GM23338 (cell line): Measurements from ENCODE around the gene NYAP2. TPM values are rescaled to one million over a fixed set of nuclear protein-coding genes. Genes with fewer than 3 reads are reported as not detected.

Experiments
- ATAC-seq: fragments of 200-7000 bp; cut with Tn5 transposase; 3 replicates; pipeline ENCODE4 v1.9.1; 2020
- DNase-seq: peaks from one replicate; pipeline ENCODE4 v3.0.0-alpha.2; 2015; ENCODE audit warnings: low spot score
- H2AFZ ChIP-seq: fragments of 200-600 bp; sonication (generic); 2 replicates; pipeline ENCODE4 v1.8.0; 2016; ENCODE audit warnings: antibody characterized with exemption, mild to moderate bottlenecking, moderate library complexity
- H3F3A ChIP-seq: fragments of 200-600 bp; sonication (generic); replicated peaks from 2 replicates; pipeline ENCODE4 v1.8.0; 2017; ENCODE audit warnings: antibody characterized with exemption, mixed run types, low read depth
- H3K27ac ChIP-seq: fragments of 200-600 bp; sonication (generic); 2 replicates; pipeline ENCODE4 v1.6.1; 2016; ENCODE audit warnings: low read depth
- H3K27me3 ChIP-seq: fragments of 200-600 bp; sonication (generic); 2 replicates; pipeline ENCODE4 v1.8.0; 2016; ENCODE audit warnings: mild to moderate bottlenecking, mixed run types, moderate library complexity; ENCODE audit not compliant: insufficient read depth
- H3K36me3 ChIP-seq: fragments of 200-600 bp; sonication (generic); 2 replicates; pipeline ENCODE4 v1.8.0; 2016; ENCODE audit warnings: mild to moderate bottlenecking; ENCODE audit not compliant: insufficient read depth
- H3K4me1 ChIP-seq: fragments of 200-600 bp; sonication (generic); 2 replicates; pipeline ENCODE4 v1.8.0; 2016; ENCODE audit warnings: mild to moderate bottlenecking, moderate library complexity; ENCODE audit not compliant: insufficient read depth
- H3K4me2 ChIP-seq: fragments of 200-600 bp; sonication (generic); 2 replicates; pipeline ENCODE4 v1.7.1; 2017; ENCODE audit warnings: mixed run types
- H3K4me3 ChIP-seq: fragments of 200-600 bp; sonication (generic); 2 replicates; pipeline ENCODE4 v1.6.1; 2016; ENCODE audit warnings: mixed run types
- H3K79me2 ChIP-seq: fragments of 200-600 bp; sonication (generic); replicated peaks from 2 replicates; pipeline ENCODE4 v1.8.0; 2017; ENCODE audit warnings: mild to moderate bottlenecking; ENCODE audit not compliant: insufficient read depth
- H3K9me2 ChIP-seq: fragments of 200-600 bp; sonication (generic); 2 replicates; pipeline ENCODE4 v1.8.0; 2017; ENCODE audit not compliant: insufficient read depth
- H4K20me1 ChIP-seq: fragments of 200-600 bp; sonication (generic); replicated peaks from 2 replicates; pipeline ENCODE4 v1.8.0; 2017; ENCODE audit warnings: mild to moderate bottlenecking; ENCODE audit not compliant: insufficient read depth
- H3K27ac Mint-ChIP-seq: 2 replicates; pipeline ENCODE4 v1.8.0; 2020; ENCODE audit warnings: inconsistent platforms, mild to moderate bottlenecking, moderate library complexity, mixed read lengths
- H3K27me3 Mint-ChIP-seq: 3 replicates; pipeline ENCODE4 v1.8.0; 2022; ENCODE audit warnings: low read depth, mild to moderate bottlenecking, moderate library complexity, mixed read lengths, inconsistent platforms; ENCODE audit not compliant: insufficient read depth, poor library complexity
- H3K36me3 Mint-ChIP-seq: 3 replicates; pipeline ENCODE4 v1.8.0; 2021; ENCODE audit warnings: low read depth, mild to moderate bottlenecking, inconsistent platforms, moderate library complexity, mixed read lengths
- H3K4me1 Mint-ChIP-seq: 3 replicates; pipeline ENCODE4 v1.8.0; 2020; ENCODE audit warnings: mild to moderate bottlenecking, inconsistent platforms, mixed read lengths
- H3K4me3 Mint-ChIP-seq: 3 replicates; pipeline ENCODE4 v1.8.0; 2021; ENCODE audit warnings: moderate library complexity, mild to moderate bottlenecking, inconsistent platforms, mixed read lengths
- H3K9me3 Mint-ChIP-seq: 3 replicates; pipeline ENCODE4 v1.8.0; 2020; ENCODE audit warnings: moderate library complexity, mild to moderate bottlenecking, inconsistent platforms, mixed read lengths
- CREB1 ChIP-seq: fragments of 250-450 bp; sonication (Bioruptor Pico); IDR thresholded peaks from 2 replicates; pipeline ENCODE4 v1.5.0; 2020; ENCODE audit warnings: low read depth, mild to moderate bottlenecking, moderate library complexity
- CTCF ChIP-seq, 2 experiments: fragments of 200-600 bp in 1 of 2; sonication (generic) in 1 of 2; conservative IDR thresholded peaks; 2 replicates each; pipeline versions ENCODE4 v1.5.1 to v1.6.1; 2016 to 2017; ENCODE audit warnings: antibody characterized with exemption in 2 of 2, low read depth in 2 of 2, mild to moderate bottlenecking in 2 of 2, moderate library complexity in 1 of 2
- ETS1 ChIP-seq: IDR thresholded peaks from 2 replicates; pipeline ENCODE4 v1.6.1; 2016; ENCODE audit warnings: antibody characterized with exemption
- EZH2 ChIP-seq: fragments of 200-600 bp; sonication (generic); IDR thresholded peaks from one replicate; pipeline ENCODE4 v1.8.0; 2017; ENCODE audit warnings: antibody characterized with exemption, mild to moderate bottlenecking, low read depth; ENCODE audit not compliant: unreplicated experiment
- EZH2phosphoT487 ChIP-seq: fragments of 200-600 bp; sonication (generic); IDR thresholded peaks from one replicate; pipeline ENCODE4 v1.8.1; 2018; ENCODE audit warnings: antibody characterized with exemption; ENCODE audit not compliant: unreplicated experiment
- JUNB ChIP-seq: IDR thresholded peaks from one replicate; pipeline ENCODE4 v1.6.1; 2016; ENCODE audit warnings: antibody characterized with exemption; ENCODE audit not compliant: unreplicated experiment
- NANOG ChIP-seq: IDR thresholded peaks from 2 replicates; pipeline ENCODE4 v1.6.1; 2016; ENCODE audit warnings: antibody characterized with exemption, borderline replicate concordance
- POLR2AphosphoS5 ChIP-seq: IDR thresholded peaks from 2 replicates; pipeline ENCODE4 v1.6.1; 2016; ENCODE audit warnings: antibody characterized with exemption, low read depth
- STAT1 ChIP-seq: IDR thresholded peaks from one replicate; pipeline ENCODE4 v1.6.1; 2016; ENCODE audit warnings: antibody characterized with exemption; ENCODE audit not compliant: unreplicated experiment
- ZNF114 ChIP-seq: fragments of 250-450 bp; sonication (Bioruptor Pico); IDR thresholded peaks from 2 replicates; pipeline ENCODE4 v1.5.0; 2020; ENCODE audit warnings: mild to moderate bottlenecking, moderate library complexity
- ZNF331 ChIP-seq: fragments of 250-450 bp; sonication (Bioruptor Pico); IDR thresholded peaks from 2 replicates; pipeline ENCODE4 v1.5.0; 2020; ENCODE audit warnings: low read depth, mild to moderate bottlenecking, moderate library complexity
- polyA plus RNA-seq: library from polyadenylated mRNA; unstranded; fragments of >200 nt; fragmentation: Nextera tagmentation; extraction: Ambion mirVana; gene quantifications from 2 replicates; pipeline ENCODE4 v1.2.1, GENCODE V29; 2016
- total RNA-seq: library from RNA; depleted of rRNA; stranded (reverse); fragments of >200 nt; shearing (Covaris generic); gene quantifications from 2 replicates; pipeline ENCODE4 v1.2.3, GENCODE V29; 2014
- TF ChIP-seq, protein P1 (sequence below): IDR thresholded peaks from one replicate; pipeline ENCODE4 v1.6.1; 2018; ENCODE audit warnings: antibody characterized with exemption; ENCODE audit not compliant: unreplicated experiment

Gene NYAP2
- total and polyA plus RNA-seq, 2 experiments from 2014 or later = not detected

- Histone ChIP-seq H3F3A (no peaks in the 10 kb centered on the region), H2AFZ (no peak overlapping the region; the same call in 1 of the 2 replicates), H3K36me3 (no peaks in the 10 kb centered on the region), H3K79me2 (no peaks in the 10 kb centered on the region), H3K27me3 (no peaks in the 10 kb centered on the region), H3K27ac (no peak overlapping the region), H3K4me1 (no peaks in the 10 kb centered on the region; the same call in 1 of the 2 replicates), H3K4me3 (peak overlapping the region; percentile 25), H3K9me2 (no peaks in the 10 kb centered on the region), H3K4me2 (peak overlapping the region; percentile 65), H4K20me1 (no peaks in the 10 kb centered on the region)
- H3K27ac Mint-ChIP-seq = no peak overlapping the region
- no peaks in the 10 kb centered on the region for H3K27me3 Mint-ChIP-seq
- no peaks in the 10 kb centered on the region for H3K36me3 Mint-ChIP-seq
- ATAC-seq (peak; percentile 91), DNase-seq (peak; percentile 86)
- H3K9me3 Mint-ChIP-seq = no peaks in the 10 kb centered on the region
- H3K4me3 Mint-ChIP-seq = peak overlapping the region; percentile 67
- TF ChIP-seq, protein P1, sequence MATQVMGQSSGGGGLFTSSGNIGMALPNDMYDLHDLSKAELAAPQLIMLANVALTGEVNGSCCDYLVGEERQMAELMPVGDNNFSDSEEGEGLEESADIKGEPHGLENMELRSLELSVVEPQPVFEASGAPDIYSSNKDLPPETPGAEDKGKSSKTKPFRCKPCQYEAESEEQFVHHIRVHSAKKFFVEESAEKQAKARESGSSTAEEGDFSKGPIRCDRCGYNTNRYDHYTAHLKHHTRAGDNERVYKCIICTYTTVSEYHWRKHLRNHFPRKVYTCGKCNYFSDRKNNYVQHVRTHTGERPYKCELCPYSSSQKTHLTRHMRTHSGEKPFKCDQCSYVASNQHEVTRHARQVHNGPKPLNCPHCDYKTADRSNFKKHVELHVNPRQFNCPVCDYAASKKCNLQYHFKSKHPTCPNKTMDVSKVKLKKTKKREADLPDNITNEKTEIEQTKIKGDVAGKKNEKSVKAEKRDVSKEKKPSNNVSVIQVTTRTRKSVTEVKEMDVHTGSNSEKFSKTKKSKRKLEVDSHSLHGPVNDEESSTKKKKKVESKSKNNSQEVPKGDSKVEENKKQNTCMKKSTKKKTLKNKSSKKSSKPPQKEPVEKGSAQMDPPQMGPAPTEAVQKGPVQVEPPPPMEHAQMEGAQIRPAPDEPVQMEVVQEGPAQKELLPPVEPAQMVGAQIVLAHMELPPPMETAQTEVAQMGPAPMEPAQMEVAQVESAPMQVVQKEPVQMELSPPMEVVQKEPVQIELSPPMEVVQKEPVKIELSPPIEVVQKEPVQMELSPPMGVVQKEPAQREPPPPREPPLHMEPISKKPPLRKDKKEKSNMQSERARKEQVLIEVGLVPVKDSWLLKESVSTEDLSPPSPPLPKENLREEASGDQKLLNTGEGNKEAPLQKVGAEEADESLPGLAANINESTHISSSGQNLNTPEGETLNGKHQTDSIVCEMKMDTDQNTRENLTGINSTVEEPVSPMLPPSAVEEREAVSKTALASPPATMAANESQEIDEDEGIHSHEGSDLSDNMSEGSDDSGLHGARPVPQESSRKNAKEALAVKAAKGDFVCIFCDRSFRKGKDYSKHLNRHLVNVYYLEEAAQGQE = peak; percentile 85
- TF ChIP-seq ZNF114 = no peak
- H3K4me1 Mint-ChIP-seq = peaks cover 12% of the 10 kb centered on the region
These were observed 576 bp downstream of the NYAP2 start for GRCh38 chr2:225400060-225400511.

DNA sequence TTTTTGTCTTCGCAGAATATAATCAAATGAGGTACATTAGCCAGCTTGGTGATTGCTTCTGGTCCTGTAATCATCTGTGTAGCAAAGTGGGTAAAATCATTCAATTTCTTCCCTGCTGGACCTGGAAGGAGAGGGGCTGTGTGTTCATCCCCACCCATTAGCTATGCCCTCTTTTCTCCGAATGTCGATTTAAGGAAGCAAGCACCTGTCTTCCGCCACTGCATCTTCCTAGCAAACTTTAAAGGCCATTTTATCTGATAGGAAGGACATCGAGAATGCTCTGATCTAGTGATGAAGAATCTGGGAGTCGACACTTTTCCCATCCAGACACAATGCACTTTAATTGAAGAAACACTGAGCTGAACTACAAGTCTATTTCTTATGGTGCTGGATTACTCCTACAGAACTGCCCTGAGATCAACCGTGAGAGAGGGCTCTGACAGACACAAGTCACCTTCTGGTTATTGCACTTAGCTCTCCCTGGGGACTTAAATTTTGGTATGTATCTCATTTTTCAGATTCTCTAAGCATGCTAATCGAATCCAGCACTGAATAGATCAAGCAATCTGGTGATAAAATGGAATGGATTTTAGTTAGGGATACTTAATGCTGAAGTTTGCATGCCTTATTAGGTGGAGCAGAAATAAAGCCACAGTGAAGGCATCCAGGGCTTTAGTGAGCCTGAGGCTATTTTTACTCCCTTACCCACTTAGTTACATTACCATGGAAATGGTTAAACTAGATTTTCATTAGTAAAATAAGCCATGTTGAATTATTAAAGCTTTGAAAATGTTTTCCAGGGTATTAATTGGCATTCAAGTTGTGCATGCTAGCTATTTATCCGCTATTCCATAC is 1.3 kb downstream of the NYAP2 start:
- no peaks in the 10 kb centered on the region for H3F3A ChIP-seq
- no peak overlapping the region for H3K27ac Mint-ChIP-seq
- H3K27me3 Mint-ChIP-seq = no peaks in the 10 kb centered on the region
- no peaks in the 10 kb centered on the region for H4K20me1 ChIP-seq
- H3K36me3 Mint-ChIP-seq = no peaks in the 10 kb centered on the region
- H3K4me1 ChIP-seq = no peaks in the 10 kb centered on the region; the same call in 1 of the 2 replicates
- no peaks in the 10 kb centered on the region for H3K79me2 ChIP-seq
- no peak overlapping the region; the same call in 2 of the 3 replicates for H3K4me3 Mint-ChIP-seq
- ATAC-seq (no peak; the same call in 2 of the 3 replicates), DNase-seq (no peak)
- peaks cover 12% of the 10 kb centered on the region for H3K4me1 Mint-ChIP-seq
- H3K27ac ChIP-seq = no peak overlapping the region
- H2AFZ ChIP-seq = no peak overlapping the region; the same call in 1 of the 2 replicates
- peak overlapping the region; percentile 25; the same call in 1 of the 2 replicates for H3K4me3 ChIP-seq
- no peaks in the 10 kb centered on the region for H3K27me3 ChIP-seq
- no peaks in the 10 kb centered on the region for H3K36me3 ChIP-seq
- no peaks in the 10 kb centered on the region for H3K9me2 ChIP-seq
- no peaks in the 10 kb centered on the region for H3K9me3 Mint-ChIP-seq
- H3K4me2 ChIP-seq = 0 out of 2 replicates have a peak overlapping the region, but pooled peaks have one; percentile 65
- no peak for TF ChIP-seq EZH2phosphoT487
- TF ChIP-seq ZNF114 = no peak
- TF ChIP-seq EZH2 = no peak
- no peak for TF ChIP-seq POLR2AphosphoS5
- no peak for TF ChIP-seq STAT1
- no peak for TF ChIP-seq JUNB
- TF ChIP-seq ZNF331 = no peak
- TF ChIP-seq CREB1 = no peak
- TF ChIP-seq, protein P1 = no peak
- TF ChIP-seq NANOG = no peak
- no peak for TF ChIP-seq CTCF (conservative IDR thresholded peaks at IDR 0.05; ENCODE audit: low read depth in 2 of 2)
- no peak for TF ChIP-seq ETS1
